B cell (primary cell): Measurements from ENCODE around the gene PAPSS2. TPM values are rescaled to one million over a fixed set of nuclear protein-coding genes. Genes with fewer than 3 reads are reported as not detected.

Experiments
- ATAC-seq: fragments of 200-7000 bp; cut with Tn5 transposase; one replicate; pipeline ENCODE4 v1.10.0; 2021; ENCODE audit warnings: low read depth, mild to moderate bottlenecking, moderate number of reproducible peaks, moderate library complexity
- CTCF ChIA-PET: fragments of 350-600 bp; sonication (Branson Sonifier 250); formaldehyde crosslinking; loops from one replicate; lab custom pipeline; 2021; ENCODE audit warnings: antibody characterized with exemption, inconsistent platforms; lab: Charles Lee
- POLR2A ChIA-PET: fragments of 350-600 bp; sonication (Branson Sonifier 250); formaldehyde crosslinking; loops from one replicate; lab custom pipeline; 2021; ENCODE audit warnings: antibody characterized with exemption; lab: Charles Lee
- DNase-seq: peaks from one replicate; pipeline ENCODE4 v3.0.0; 2013
- H2AFZ ChIP-seq: 2 replicates; pipeline ENCODE4 v1.6.1; 2012; ENCODE audit warnings: mild to moderate bottlenecking, low read depth, low read length; ENCODE audit not compliant: insufficient read depth, poor library complexity, severe bottlenecking
- H3K27ac ChIP-seq, 2 donors: 1 replicate in 1 of 2; 2 replicates in 1 of 2; pipeline ENCODE4 v1.5.1; 2012 to 2013; ENCODE audit warnings: low read length in 2 of 2, mild to moderate bottlenecking in 2 of 2, moderate library complexity in 1 of 2
- H3K27me3 ChIP-seq, 4 experiments: fragments of 200-600 bp in 1 of 4; sonication (generic) in 1 of 4; replicated peaks in 1 of 4; 1 replicate in 2 of 4; 2 replicates in 2 of 4; pipeline versions ENCODE4 v1.6.1 to v1.7.0; 2013 to 2016; ENCODE audit warnings: low read length in 3 of 4, mild to moderate bottlenecking in 2 of 4, mixed read lengths in 1 of 4, moderate library complexity in 1 of 4; ENCODE audit not compliant: insufficient read depth in 4 of 4, control insufficient read depth in 3 of 4; ENCODE audit errors: control extremely low read depth in 1 of 4
- H3K36me3 ChIP-seq, 2 experiments: replicated peaks in 1 of 2; 1 replicate in 1 of 2; 2 replicates in 1 of 2; pipeline versions ENCODE4 v1.6.1 to v1.7.1; 2013; ENCODE audit warnings: low read length in 1 of 2; ENCODE audit not compliant: insufficient read depth in 2 of 2, control insufficient read depth in 1 of 2; ENCODE audit errors: control extremely low read depth in 1 of 2, extremely low read depth in 1 of 2
- H3K4me1 ChIP-seq, 2 donors: fragments of 200-600 bp in 1 of 2; sonication (generic) in 1 of 2; 1 replicate in 1 of 2; 2 replicates in 1 of 2; pipeline versions ENCODE4 v1.5.1 to v1.6.1; 2013 to 2017; ENCODE audit warnings: low read length in 2 of 2; ENCODE audit not compliant: control insufficient read depth in 2 of 2, insufficient read depth in 2 of 2
- H3K4me2 ChIP-seq: replicated peaks from 2 replicates; pipeline ENCODE3; 2012; ENCODE audit warnings: mild to moderate bottlenecking, low read depth, low read length; ENCODE audit not compliant: poor library complexity, severe bottlenecking
- H3K4me3 ChIP-seq, 5 experiments: fragments of 200-600 bp in 1 of 5; sonication (generic) in 1 of 5; 1 replicate in 3 of 5; 2 replicates in 2 of 5; pipeline versions ENCODE4 v1.5.1 to v1.7.0; 2011 to 2016; ENCODE audit warnings: low read length in 4 of 5, mild to moderate bottlenecking in 4 of 5, low read depth in 2 of 5, control low read depth in 1 of 5, moderate library complexity in 1 of 5; ENCODE audit not compliant: insufficient read depth in 1 of 5; ENCODE audit errors: control extremely low read depth in 1 of 5, extremely low read depth in 1 of 5
- H3K79me2 ChIP-seq: fragments of 200-600 bp; sonication (generic); one replicate; pipeline ENCODE4 v1.6.0; 2016; ENCODE audit warnings: low read length; ENCODE audit not compliant: control insufficient read depth, insufficient read depth
- H3K9ac ChIP-seq: fragments of 200-600 bp; sonication (generic); 2 replicates; pipeline ENCODE4 v1.6.1; 2017; ENCODE audit warnings: mild to moderate bottlenecking, low read length, moderate library complexity
- H3K9me3 ChIP-seq, 3 donors: one replicate each; pipeline versions ENCODE4 v1.6.1 to v1.7.1; 2013; ENCODE audit warnings: low read length in 2 of 3; ENCODE audit not compliant: control insufficient read depth in 2 of 3, insufficient read depth in 1 of 3; ENCODE audit errors: control extremely low read depth in 1 of 3
- H4K20me1 ChIP-seq: 2 replicates; pipeline ENCODE4 v1.6.0; 2012; ENCODE audit warnings: mild to moderate bottlenecking, low read length; ENCODE audit not compliant: insufficient read depth, control insufficient read depth, poor library complexity, severe bottlenecking
- H3K27ac Mint-ChIP-seq: one replicate; pipeline ENCODE4 v1.8.0; 2021; ENCODE audit warnings: mixed read lengths
- H3K27me3 Mint-ChIP-seq: one replicate; pipeline ENCODE4 v1.8.0; 2021; ENCODE audit warnings: mixed read lengths
- H3K4me1 Mint-ChIP-seq: one replicate; pipeline ENCODE4 v1.8.0; 2021; ENCODE audit warnings: mixed read lengths
- H3K4me3 Mint-ChIP-seq: one replicate; pipeline ENCODE4 v1.8.0; 2021; ENCODE audit warnings: mixed read lengths
- H3K9me3 Mint-ChIP-seq: one replicate; pipeline ENCODE4 v1.8.0; 2022; ENCODE audit warnings: mixed read lengths; ENCODE audit not compliant: insufficient read depth
- CTCF ChIP-seq: fragments of 200-600 bp; IDR thresholded peaks from one replicate; pipeline ENCODE4 v1.8.0; 2022; ENCODE audit warnings: antibody characterized with exemption, mild to moderate bottlenecking
- EZH2 ChIP-seq: IDR thresholded peaks from 2 replicates; pipeline ENCODE4 v1.6.1; 2012; ENCODE audit warnings: borderline replicate concordance, low read depth, mild to moderate bottlenecking, moderate library complexity, low read length; ENCODE audit not compliant: insufficient read depth, poor library complexity, severe bottlenecking
- WGBS: methylation state at CpG from one replicate; pipeline ENCODE4 v1.1.5; 2013; ENCODE audit warnings: missing lambda C conversion rate; ENCODE audit not compliant: insufficient coverage; 5-methylcytosine and 5-hydroxymethylcytosine counted together
- intact Hi-C: fragments of 100-400 bp; cut with micrococcal nuclease; formaldehyde crosslinking; loops from one replicate; pipeline ENCODE4 v1.10.0; 2022
- polyA plus RNA-seq: library from polyadenylated mRNA; depleted of rRNA; stranded (reverse); fragments of >200 nt; gene quantifications from 2 replicates; pipeline ENCODE4 v1.2.3, GENCODE V29; 2012
- total RNA-seq, 2 donors: library from RNA; stranded (reverse); fragments of 120-200 nt in 1 of 2; gene quantifications; 1 replicate in 1 of 2; 2 replicates in 1 of 2; pipeline versions ENCODE4 v1.2.3 to v1.2.4, GENCODE V29; 2013 to 2022

Gene PAPSS2
- total and polyA plus RNA-seq, 2 donors (not counting 1 experiment from before 2014, with no cell fraction given) = not detected

- intact Hi-C loops = no loop called here
- Histone ChIP-seq H2AFZ (no peak overlapping the region), H3K4me3 (no peak overlapping the region), H3K9ac (no peak overlapping the region), H4K20me1 (no peaks in the 10 kb centered on the region), H3K27me3 (no peaks in the 10 kb centered on the region), H3K27ac (no peak overlapping the region), H3K79me2 (no peaks in the 10 kb centered on the region), H3K4me2 (no peak overlapping the region), H3K9me3 (no peaks in the 10 kb centered on the region), H3K36me3 (peaks cover 0 to 30% of the 10 kb centered on the region in 2 experiments), H3K4me1 (no peaks in the 10 kb centered on the region)
- Mint-ChIP-seq H3K27me3 (no peaks in the 10 kb centered on the region), H3K9me3 (no peaks in the 10 kb centered on the region), H3K4me3 (no peak overlapping the region), H3K4me1 (peaks cover 3% of the 10 kb centered on the region), H3K27ac (no peak overlapping the region)
- TF ChIP-seq CTCF = no peak
- no peak for TF ChIP-seq EZH2
- DNase-seq = no peak
- ChIA-PET POLR2A (no interaction called here), CTCF (interaction anchor here (2.2 kb wide), 1 partner anchor 9 kb away, joined by 10 read pairs; no protein-coding TSS in a partner anchor)
- ATAC-seq = no peak
Measured at GRCh38 chr10:87759551-87759950, 99.9 kb downstream of the PAPSS2 start.

DNA sequence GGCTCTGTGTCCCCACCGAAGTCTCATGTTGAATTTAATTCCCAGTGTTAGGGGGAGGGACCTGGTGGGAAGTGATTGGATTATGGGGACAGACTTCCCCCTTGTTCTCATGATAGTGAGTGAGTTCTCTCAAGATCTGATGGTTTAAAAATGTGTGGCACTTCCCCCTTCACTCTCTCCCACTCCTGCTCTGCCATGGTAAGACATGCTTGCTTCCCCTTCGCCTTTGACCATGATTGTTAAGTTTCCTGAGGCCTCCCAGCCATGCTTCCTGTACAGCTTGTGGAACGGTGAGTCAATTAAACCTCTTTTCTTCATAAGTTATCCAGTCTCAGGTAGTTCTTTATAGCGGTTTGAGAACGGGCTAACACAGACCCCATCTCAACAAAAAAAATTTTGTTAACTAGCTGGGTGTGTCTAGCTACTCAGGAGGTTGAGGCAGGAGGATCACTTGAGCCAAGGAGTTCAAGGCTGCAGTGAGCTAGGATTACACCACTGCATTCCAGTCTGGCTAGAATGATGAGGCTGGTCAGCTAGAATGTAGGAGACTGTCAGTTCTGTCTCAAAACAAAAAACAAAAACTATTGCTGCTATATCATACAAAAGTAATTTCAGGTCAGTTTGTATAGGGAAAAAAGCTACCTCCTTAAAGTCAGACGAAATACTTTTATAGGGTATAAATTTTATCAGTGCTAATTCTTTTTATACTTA, 100.7 kb downstream of the PAPSS2 start:
- Histone ChIP-seq H3K27me3 (no peaks in the 10 kb centered on the region), H3K9ac (no peak overlapping the region), H3K79me2 (no peaks in the 10 kb centered on the region), H4K20me1 (no peaks in the 10 kb centered on the region), H3K4me2 (no peak overlapping the region), H3K4me1 (no peaks in the 10 kb centered on the region), H3K9me3 (no peaks in the 10 kb centered on the region), H2AFZ (no peak overlapping the region), H3K36me3 (peaks cover 0 to 35% of the 10 kb centered on the region in 2 experiments), H3K4me3 (no peak overlapping the region), H3K27ac (no peak overlapping the region)
- WGBS = 59% methylated on average over 2 of the region's 6 CpGs
- intact Hi-C loops = no loop called here
- TF ChIP-seq CTCF (no peak), EZH2 (no peak)
- DNase-seq (no peak), ATAC-seq (no peak)
- no peak overlapping the region for H3K4me3 Mint-ChIP-seq
- POLR2A ChIA-PET = no interaction called here
- CTCF ChIA-PET = interaction anchor here (0.5 to 2.2 kb wide), 2 partner anchors 10 to 78 kb away, joined by 3 to 10 read pairs; no protein-coding TSS in a partner anchor
- no peaks in the 10 kb centered on the region for H3K27me3 Mint-ChIP-seq
- no peak overlapping the region for H3K27ac Mint-ChIP-seq
- H3K4me1 Mint-ChIP-seq = peaks cover 3% of the 10 kb centered on the region
- no peaks in the 10 kb centered on the region for H3K9me3 Mint-ChIP-seq
